ENCODE results near the gene MCAT. TPM values are rescaled to one million over a fixed set of nuclear protein-coding genes. Genes with fewer than 3 reads are reported as not detected.

The MCAT gene
- total and polyA plus RNA-seq, 11 donors, result 13.4 to 32.6 (median 15.7) TPM

DNA sequence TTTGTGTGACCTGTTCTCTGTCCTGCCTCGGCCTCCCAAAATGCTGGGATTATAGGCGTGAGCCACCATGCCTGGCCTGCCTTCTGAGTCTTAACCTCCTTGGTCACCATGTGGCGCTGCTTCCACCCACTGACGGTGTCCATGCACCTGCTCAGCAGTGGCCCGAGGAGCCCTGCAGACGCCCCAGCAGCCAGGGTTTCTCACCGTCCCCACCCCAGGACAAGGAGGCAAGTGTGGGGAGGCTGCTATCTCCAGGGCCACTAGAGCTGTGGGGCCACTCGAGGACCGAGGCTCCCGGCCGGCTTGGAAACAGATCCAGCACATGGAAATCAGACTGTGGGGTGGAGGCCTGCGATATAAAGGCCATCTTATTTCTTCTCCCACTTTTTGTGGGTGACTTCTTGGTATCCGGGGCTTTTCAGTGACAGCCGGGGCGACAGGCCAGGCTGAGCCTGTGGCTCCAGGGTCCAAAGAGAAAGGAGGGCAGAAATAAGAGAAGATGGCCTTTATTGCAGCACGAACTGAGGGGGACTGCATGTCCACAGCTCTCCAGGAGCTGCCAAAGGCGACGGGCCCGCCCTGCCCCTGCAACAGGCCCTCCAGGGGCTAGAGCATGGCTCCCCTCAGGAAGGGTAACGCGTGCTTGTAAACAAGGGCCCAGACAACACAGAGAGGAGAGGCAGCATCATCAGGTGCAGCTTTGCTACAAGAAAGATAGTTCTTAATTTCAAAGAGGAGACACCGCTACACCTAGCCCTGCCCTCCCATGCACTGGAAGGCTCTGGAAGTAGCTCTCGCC, 23.1 kb upstream of the MCAT start:
- Histone ChIP-seq H3K27ac (no peak overlapping the region), H3K9me3 (no peaks in the 10 kb centered on the region), H3K27me3 (no peaks in the 10 kb centered on the region), H3K4me1 (peaks cover 0 to 29% (median 16%) of the 10 kb centered on the region in 12 donors), H3K36me3 (peaks cover 0 to 61% (median 16%) of the 10 kb centered on the region in 9 donors), H3K4me3 (no peak overlapping the region)
- WGBS, 4 donors, result 90 to 92% (median 91%) methylated on average over 23 of the region's 23 CpGs
- DNase-seq (no peak), ATAC-seq (no peak)
- TF ChIP-seq, protein P1, sequence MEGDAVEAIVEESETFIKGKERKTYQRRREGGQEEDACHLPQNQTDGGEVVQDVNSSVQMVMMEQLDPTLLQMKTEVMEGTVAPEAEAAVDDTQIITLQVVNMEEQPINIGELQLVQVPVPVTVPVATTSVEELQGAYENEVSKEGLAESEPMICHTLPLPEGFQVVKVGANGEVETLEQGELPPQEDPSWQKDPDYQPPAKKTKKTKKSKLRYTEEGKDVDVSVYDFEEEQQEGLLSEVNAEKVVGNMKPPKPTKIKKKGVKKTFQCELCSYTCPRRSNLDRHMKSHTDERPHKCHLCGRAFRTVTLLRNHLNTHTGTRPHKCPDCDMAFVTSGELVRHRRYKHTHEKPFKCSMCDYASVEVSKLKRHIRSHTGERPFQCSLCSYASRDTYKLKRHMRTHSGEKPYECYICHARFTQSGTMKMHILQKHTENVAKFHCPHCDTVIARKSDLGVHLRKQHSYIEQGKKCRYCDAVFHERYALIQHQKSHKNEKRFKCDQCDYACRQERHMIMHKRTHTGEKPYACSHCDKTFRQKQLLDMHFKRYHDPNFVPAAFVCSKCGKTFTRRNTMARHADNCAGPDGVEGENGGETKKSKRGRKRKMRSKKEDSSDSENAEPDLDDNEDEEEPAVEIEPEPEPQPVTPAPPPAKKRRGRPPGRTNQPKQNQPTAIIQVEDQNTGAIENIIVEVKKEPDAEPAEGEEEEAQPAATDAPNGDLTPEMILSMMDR (IDR thresholded peaks at IDR 0.05), result no peak
- no peak for TF ChIP-seq POLR2A (IDR thresholded peaks at IDR 0.05)
- intact Hi-C loops (cut with DNase I), result no loop called here

DNA sequence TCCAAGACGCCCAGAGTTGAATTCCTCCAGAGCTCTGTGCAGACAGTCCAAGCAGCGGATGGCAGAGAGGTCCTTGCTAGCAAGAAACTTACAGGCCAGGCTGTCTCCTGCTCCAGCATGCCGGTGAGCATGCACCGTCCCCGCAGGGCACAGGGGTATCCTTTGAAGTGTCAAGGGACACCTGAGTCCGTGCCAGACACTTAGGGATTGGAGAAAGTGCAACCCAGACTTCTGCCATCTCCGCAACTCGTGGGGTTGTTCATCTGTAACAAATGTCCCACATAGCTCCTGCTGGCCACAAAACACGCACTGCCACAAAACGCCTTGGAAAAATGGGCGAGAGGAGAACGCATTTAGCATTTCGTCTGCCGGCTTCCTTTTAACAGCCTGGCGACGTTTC, 21.4 kb upstream of the MCAT start:
- peaks cover 0 to 63% (median 15%) of the 10 kb centered on the region in 9 donors for H3K36me3 ChIP-seq
- no peaks in the 10 kb centered on the region for H3K27me3 ChIP-seq
- H3K4me3 ChIP-seq, result no peak overlapping the region
- DNase-seq (peak in 1 of 5 donors; percentile 25), ATAC-seq (peak in 2 of 4 donors; percentile 5 to 21)
- peaks cover 0 to 31% (median 20%) of the 10 kb centered on the region in 12 donors for H3K4me1 ChIP-seq
- H3K27ac ChIP-seq, result no peak overlapping the region
- no peaks in the 10 kb centered on the region for H3K9me3 ChIP-seq
- no peak for TF ChIP-seq POLR2A (IDR thresholded peaks at IDR 0.05)
- TF ChIP-seq, protein P1 (IDR thresholded peaks at IDR 0.05), result no peak
- intact Hi-C loops (cut with DNase I), result no loop called here
- 33 to 45% (median 43%) methylated on average over 16 of the region's 16 CpGs for WGBS, 4 donors

DNA sequence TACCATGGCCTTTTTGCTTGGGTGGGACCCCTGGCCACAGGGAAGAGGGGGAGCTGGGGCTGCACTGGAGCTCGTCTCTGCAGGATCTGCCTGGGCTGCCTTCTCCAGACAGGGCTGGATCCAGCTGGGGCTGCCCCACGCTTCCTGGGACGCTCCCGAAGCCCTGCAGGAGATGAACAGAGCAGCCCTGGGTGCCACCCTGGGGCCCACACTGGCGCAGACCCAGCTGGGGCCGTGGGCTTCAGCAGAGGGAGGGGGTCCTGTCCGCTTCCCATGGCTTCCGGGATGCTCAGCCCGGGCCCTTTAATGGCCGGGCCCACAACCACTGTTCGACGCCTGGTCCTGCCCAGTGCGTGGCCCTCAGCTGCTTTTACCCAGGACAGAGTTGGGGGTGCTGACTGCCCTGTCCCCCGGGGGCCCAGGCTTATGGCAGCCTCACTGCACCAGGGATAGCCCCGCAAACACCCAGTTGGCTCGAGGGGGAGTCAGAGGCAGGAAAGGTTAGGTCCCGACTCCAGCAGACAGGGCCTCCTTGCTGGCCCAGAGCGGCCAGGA, 20.1 kb upstream of the MCAT start:
- Histone ChIP-seq H3K9me3 (no peaks in the 10 kb centered on the region), H3K4me1 (peaks cover 0 to 36% (median 23%) of the 10 kb centered on the region in 12 donors), H3K27me3 (no peaks in the 10 kb centered on the region), H3K36me3 (peaks cover 0 to 58% (median 15%) of the 10 kb centered on the region in 9 donors), H3K4me3 (no peak overlapping the region), H3K27ac (peak overlapping the region in 2 of 12 donors; percentile 7 to 19)
- ATAC-seq (peak in 2 of 4 donors; percentile 2 to 3), DNase-seq (no peak)
- intact Hi-C loops (cut with DNase I), result no loop called here
- 85 to 92% (median 88%) methylated on average over 14 to 18 of the region's 18 CpGs for WGBS, 4 donors
- TF ChIP-seq, protein P1 (IDR thresholded peaks at IDR 0.05), result no peak
- no peak for TF ChIP-seq POLR2A (IDR thresholded peaks at IDR 0.05)

DNA sequence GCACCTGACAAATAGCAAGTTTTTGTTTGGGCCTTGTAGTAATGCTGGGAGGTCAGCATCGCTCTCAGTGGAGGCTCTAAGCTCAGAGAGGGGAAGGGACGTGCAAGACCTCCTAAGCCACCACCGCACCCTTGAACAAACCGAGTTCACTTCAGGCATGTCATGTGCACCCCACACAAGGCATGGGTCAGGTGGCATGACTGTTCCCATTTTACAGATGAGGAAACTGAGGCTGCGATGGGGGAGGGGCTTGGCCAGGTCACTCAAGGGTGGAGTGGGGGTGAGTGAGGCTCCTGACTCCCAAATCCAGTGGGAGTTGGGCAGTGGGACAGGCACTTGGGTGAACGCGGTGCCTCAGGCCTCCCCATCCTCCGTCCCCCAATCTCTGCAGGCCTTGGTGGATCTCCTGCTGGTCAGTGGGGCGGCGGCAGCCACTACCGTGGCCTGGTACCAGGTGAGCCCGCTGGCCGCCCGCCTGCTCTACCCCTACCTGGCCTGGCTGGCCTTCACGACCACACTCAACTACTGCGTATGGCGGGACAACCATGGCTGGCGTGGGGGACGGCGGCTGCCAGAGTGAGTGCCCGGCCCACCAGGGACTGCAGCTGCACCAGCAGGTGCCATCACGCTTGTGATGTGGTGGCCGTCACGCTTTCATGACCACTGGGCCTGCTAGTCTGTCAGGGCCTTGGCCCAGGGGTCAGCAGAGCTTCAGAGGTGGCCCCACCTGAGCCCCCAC, 19.4 kb upstream of the MCAT start:
- no peaks in the 10 kb centered on the region for H3K9me3 ChIP-seq
- H3K4me1 ChIP-seq, result peaks cover 0 to 40% (median 23%) of the 10 kb centered on the region in 12 donors
- no peaks in the 10 kb centered on the region for H3K27me3 ChIP-seq
- no peak overlapping the region for H3K4me3 ChIP-seq
- peaks cover 0 to 53% (median 15%) of the 10 kb centered on the region in 9 donors for H3K36me3 ChIP-seq
- intact Hi-C loops (cut with DNase I), result no loop called here
- WGBS, 4 donors, result 94 to 97% (median 95%) methylated on average over 13 to 24 of the region's 24 CpGs
- no peak for TF ChIP-seq POLR2A (IDR thresholded peaks at IDR 0.05)
- TF ChIP-seq, protein P1 (IDR thresholded peaks at IDR 0.05), result no peak
- no peak for ATAC-seq
- H3K27ac ChIP-seq, result no peak overlapping the region
- DNase-seq, result no peak
